HG03439 (cell line): ENCODE measurements around the gene PGM2L1.
"Not testable (repeated sequence)": the region's sequence is repeated elsewhere in the genome, so short reads cannot be mapped to it uniquely, and the experiment has no call there.

Experiments
- ATAC-seq: cut with Tn5 transposase; IDR thresholded peaks from one replicate; pipeline ENCODE4 v1.9.1; 2021; ENCODE audit warnings: mild to moderate bottlenecking, moderate library complexity; ENCODE audit not compliant: unreplicated experiment

PGM2L1 gene

DNA sequence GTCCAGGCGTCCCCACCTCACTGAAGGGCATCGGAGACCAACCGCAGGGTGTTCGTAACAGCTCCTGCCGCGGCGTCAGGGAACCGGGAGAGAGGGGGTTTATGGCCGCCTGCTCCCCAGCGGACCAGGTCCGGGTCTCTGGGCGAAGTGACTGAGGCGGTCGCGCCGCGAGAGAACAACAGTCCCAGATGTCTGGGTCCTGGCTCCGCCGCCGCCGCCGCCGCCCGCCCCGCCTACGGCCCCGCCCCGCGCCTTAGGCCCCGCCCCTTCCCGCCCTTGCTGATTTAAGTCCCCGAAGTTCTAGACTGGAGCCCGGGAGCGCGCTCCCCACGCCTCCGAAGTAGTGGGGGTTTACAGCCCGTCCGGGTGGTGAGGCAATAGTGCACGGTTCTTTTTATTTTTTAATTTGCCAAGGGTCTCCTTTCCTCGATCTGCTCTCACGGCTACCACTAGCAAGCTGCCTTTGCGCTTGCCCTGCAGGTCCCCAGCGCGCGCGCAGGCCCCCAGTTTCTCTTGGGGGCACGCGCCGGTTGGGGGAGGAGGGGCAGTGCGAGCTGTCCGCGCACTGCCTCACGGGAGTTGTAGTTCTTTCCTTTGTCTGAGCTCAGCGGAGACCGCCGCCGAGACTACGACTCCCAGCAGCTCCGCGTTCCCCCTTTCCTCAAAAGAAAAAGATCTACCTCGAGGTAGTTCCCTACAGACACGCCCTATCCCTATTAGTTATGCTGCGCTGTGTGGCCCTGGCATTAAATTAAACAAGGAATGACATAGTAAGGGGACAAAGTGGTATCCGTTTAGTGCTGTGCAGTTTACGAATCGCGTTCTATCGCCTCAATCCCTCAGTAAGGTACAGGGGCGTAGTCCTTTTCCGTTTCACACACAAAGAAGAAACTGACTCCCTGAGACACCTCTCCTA is at the start of gene PGM2L1:
Gene PGM2L1, minus strand, starts transcription at position 190 of the 916 bp plus-strand sequence. CDS start 272 bp downstream, outside the sequence.
- ATAC-seq = peak; percentile 96

DNA sequence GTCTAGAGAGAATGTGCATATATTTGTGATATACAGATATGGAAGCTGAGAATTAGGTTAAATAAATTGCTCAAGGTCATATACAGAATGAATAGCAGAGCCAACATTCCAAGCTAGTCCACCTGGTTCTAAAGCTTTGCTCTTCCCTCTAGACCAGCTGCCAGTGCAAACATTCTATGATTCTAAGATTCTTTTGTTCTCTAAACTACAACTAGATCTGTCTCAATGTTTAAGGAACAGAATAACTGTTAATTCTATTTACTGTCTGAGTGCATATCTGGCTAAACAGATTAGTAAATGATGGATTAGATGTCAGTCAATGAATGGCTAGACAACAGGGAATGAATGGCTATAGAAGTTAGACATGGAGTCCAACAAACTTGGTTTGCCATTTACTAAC is 49.5 kb upstream of the PGM2L1 start:
- ATAC-seq = no peak

DNA sequence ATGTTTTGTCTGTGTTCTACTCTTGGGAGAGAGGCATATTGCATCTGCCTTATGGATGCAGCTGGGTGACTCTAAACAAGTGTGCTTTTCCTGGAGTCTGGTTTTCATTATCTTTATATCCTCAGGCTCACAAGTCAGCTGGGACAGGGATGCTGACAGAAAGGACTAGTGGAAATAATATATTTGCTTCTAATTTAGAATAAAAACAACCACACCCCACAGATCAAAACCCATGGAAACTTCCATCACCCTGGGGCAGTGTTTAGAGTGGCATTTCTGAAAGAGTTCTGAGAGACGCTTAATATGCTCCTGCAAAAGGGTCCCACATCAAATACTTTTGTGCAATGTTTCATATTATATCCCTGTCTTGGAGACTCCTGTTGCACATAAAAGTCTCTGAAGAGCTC is 48.3 kb upstream of the PGM2L1 start:
- ATAC-seq = no peak

DNA sequence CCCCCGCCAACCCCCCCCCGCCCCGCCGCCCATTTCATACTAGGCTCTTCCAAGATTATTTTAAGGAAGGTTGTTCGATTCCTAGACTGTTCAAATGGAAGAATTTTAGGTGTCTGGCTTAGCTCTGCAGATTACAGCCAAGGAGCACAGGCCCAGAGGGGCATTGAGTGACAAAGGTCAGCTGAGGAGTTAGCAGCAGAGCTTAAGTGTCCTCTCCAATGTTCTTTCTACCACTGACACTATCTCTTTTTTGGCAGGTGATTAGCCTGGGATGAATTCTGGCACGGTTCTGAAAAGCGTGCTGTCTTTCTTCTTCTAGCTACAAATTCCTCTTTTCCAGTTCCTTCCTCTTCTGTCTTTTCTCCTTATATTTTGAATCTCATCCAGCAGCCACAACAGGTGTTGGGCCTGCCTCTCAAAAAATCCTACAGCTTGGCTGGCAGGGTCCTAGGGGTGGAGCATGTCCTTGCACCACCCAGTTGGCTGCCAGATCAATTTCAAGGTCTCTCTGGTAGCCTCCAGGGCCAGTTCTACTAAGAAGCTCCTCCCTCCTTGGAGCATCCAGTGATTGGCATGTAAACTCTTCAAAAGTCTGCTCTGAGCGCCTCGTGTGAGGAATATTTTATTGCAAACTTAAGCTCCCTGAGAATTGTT is 46.1 kb upstream of the PGM2L1 start:
- no peak for ATAC-seq

DNA sequence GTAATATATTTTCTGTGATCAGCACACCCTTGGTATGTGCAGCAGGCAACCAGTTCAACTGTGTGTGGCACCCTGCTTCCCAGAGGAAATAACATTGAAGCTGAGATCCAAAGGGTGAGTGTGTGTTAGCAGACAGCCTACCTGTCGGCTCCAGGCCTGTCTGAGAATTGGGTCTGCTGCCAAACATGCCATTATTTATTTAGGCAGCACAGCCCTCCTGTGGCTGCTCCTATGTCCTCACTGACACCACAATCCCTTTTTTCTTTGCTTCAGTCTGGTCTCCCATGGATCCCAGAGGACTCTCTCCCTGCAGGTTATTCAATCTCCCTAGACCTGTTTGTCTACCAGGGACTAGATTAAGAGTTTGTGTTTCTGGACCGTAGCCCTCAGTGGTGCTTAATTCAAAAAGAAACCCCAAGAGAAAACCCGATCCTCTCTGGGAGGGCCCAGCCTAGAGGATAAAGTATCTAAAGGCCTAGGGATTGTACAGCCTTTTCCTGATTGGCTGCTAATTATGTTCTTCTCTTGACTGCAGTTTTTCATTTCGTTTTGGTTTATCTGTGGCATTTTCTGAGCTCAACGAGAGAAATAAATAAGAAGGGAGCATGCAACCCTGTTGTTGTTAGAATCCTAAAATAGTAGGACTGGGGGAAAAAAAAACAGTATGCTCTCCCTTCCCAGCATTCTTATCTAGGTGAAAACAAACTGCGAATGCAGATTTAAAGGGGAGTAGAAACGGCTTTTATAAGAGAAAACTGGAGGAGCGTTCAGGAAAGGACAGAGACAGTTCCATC is 45.0 kb upstream of the PGM2L1 start:
- no peak for ATAC-seq

DNA sequence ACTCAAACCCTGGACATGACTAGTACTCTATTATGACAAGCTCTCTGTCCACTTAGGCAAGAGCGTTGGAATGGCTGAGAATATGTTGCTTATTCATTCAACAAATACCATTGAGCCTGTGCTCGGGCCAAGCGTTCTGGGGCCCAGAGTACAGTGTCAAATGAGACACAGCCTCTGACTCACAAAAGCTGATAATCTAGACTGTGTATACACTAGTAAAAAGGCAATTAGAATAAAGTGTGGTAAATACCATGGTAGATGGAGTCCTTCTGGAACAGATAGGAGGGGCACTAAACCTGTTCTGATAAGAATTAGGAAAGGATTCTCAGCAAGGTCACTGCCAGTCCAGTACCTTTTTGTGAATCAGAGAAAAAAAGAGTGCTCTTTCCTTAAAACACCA is 44.4 kb upstream of the PGM2L1 start:
- ATAC-seq = no peak

DNA sequence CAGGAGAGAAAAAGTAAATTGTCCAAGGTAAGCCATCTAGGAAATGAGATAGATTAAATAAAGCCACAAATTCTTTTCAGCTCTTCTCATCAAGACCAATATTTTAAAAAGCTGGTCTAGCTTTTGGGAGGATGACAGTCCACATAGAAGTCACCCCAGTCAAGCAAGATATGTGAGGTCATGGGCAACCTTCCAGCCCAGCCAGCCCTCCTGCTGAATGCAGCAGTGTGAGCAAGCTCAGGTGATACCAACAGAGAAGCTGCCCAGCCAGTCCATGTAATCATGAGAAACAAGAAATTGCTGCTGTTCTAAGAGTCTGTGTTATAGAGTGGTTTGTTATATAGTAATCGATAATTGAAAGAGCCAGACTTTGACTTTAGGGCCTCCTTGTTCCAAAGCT is 40.4 kb upstream of the PGM2L1 start:
- ATAC-seq = no peak

DNA sequence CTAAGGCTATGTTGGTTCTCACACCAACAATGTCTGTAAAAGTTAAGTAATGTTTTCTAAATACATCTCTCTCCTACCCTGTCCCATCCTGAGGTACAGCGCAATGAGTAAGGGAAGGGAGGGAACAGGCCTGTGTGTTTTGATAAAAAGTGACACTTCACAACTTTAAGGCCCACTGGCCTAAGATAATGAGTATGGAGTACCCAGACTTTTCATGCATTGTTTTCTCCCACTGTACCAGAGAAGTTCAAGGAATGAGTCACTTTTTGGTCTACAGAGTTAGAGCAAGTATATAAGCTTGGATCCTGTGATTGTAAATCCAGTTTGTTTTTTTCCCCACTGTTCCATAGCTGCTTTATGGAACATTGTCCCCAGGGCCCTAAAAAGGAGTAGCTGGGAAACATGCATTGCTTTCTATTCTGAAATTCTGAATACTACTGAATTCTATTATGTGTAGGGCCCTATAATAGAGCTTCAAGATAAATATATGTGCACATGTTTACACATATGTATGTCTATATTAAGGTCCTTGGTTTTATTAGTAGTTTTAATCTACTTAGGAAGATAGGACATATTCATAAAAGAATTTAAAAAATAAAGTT is 39.3 kb upstream of the PGM2L1 start:
- ATAC-seq = no peak

DNA sequence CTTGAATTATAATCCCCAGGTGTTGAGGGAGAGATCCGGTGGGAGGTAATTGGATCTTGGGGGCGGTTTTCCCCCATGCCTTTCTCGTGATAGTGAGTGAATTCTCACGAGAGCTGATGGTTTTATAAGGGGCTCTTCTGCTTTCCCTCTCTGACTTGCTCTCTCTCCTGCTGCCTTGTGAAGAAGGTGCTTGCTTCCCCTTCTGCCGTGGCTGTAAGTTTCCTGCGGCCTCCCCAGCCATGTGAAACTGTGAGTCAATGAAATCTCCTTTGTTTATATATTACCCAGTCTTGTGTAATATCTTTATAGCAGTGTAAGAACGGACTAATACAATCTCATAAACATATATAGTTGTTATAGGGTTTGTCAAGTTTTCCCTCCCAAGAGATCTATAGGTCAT is 36.3 kb upstream of the PGM2L1 start:
- no peak for ATAC-seq

DNA sequence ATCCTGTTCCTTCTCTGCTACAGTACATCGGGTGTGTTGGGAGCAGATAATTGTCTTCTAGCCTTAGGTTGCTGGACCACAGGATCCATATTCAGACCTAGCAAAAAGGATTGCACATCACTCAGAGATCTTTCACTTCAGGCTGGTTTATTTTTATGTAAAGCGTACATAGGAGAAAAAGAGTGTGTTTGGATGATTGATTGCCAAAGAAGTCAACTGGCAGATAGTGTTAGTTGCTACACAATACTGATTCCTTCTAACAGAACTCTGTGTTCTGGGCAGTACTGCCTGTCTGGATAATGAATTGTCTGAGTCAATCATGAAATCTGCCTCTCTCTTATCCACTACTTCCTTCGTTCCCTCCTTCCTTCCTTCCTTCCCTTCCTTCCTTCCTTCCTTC is 31.0 kb upstream of the PGM2L1 start:
- no peak for ATAC-seq

DNA sequence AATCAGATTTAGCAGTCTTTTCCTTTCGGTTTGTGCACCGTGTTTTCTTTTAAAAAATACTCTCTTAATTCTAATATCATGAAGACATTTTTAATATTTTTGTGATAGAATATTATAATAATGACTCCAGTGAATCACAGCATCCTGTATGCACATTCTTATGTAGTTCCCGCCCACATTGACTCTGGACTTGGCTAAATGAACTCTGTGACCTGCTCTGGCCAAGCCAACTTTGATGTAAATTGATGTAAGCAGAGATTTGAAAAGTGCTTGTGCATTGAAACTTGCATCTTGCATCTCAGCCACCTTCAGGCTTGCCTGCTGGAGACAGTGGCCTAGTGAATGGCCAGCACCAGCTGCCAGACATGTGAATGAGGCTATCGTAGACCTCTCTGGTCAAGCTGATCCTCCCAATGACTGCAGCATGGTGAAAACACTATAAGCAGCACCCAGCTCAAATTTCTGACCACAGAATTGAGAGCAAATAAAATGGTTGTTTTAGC is 29.2 kb upstream of the PGM2L1 start:
- no peak for ATAC-seq

DNA sequence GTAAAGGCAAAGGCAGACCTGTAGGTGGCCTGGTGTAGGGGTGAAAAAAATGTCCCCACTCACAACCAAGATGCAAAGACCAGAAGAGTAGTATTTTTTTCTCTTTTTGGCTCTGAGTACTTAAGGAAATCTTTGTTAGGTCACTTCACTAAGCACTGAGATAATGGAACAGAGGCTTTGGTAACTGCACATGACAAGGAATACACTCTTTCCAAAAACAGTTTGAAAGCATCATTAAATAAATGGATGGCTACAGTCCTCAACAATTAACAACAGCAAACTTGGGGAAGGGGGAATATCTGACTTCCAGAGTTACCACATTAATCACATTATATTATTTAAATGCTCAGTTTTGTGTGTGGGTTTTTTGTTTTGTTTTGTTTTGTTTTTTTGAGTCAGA is 26.9 kb upstream of the PGM2L1 start:
- ATAC-seq = no peak

DNA sequence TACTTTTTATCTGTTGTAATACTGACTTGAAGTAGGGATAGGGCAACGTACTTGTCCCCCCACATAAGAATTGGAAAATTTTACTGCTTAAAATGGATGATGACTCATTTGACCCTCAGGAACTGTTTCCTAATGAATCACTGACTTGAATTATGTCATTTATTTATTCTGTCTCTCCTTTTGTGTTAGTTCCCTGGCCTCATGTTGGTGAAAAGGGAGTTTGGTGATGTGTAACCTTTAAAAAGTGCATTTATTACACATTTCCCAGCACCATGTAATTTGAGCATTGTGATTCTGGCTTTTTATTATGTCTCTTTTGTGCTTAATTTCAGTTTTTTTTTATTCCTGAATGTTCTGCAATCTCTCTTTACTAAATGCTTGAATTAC is 20.3 kb upstream of the PGM2L1 start:
- ATAC-seq = no peak

DNA sequence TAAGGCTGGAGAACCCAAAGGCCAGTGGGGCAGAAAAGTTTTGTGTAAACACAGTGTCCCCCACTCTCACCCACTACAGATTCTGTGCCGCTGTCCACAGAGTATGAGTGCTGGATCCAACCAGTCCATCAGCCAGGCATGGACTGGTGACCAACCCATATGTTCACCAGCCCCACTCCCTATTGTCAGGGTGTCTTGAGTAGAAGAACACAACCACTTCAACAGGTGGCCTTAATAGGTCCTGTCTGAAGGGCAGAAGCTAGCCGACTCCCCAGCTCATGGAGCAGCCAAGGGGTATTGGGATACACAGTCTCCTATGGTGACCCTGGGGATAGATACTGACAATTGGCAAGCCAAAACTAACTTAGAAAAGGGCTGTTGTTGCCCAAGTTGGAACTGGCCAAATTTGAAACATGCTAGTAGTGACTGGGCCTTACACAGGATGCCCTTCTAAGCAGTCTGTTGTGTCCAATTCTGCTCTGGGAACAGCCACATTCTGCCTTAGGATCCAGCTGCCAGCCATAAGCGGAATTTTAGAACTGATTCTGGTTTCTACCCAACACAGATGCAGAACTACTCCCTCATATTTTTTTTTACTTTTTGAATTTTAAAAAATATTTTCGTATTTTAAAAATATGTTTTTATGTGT is 19.8 kb upstream of the PGM2L1 start:
- ATAC-seq = no peak

DNA sequence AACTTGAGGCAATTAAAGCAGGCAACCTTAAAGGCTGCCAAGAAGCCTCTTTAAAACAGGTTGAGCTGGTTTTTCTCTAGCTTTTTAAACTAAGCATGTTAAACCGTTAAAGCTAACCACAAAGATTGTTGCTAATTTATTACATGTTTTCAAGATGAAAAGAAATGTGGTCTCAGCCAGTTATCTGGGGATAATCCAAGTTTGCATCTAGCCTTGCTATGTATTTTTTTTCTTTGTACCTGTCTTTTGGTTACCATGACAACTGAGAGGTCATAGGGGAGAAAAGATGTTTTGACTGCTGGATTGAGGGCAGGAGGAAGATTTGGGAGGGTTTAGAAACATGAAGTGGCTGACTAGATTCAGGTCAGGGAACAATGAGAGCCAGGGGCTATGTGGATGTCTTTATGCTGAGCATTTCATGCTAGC is 19.2 kb upstream of the PGM2L1 start:
- ATAC-seq = no peak

DNA sequence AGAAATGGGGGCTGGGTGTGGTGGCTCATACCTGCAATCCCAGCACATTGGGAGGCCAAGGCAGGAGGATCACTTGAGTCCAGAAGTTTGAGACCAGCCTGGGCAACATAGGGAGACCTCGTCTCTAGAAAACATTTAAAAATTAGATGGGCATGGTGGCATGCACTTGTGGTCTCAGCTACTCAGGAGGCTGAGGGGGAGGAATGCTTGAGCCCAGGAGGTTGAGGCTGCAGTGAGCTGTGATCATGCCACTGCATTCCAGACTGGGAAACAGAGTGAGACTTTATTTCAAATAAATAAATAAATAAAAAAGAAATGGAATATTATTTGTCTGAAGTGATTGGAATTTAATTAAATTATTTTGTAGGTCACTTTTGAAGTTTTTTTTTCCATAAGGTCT is 18.7 kb upstream of the PGM2L1 start:
- ATAC-seq = not testable (repeated sequence)

DNA sequence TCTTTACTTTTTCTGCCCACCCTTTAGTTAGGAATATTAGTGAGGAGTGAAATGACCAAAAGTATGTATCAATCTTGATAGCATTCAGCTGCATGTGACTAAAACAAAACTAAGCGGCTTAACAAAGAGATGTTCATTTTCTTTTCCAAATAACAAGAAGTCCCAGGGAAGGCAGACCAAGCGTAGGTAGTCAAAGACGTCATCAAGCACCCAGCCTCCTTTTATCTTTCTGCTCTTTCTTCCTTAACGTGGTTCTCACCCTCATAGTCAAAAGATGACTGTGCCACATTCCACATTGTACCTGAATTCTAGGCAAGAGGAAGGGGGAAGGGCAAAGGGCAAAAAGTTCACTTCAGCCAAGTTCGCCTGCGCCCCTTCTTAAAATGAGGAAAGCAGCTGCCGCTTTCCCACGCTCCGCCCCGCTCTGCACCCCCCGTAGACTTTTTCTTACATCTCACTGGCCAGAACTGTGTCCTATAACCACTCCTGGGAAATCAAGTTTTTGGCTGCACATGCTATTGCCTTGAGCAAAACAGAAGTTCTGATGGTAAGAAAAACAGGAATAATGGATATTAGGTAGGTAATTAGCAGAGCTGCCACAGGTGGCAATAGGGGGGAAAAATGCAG is 14.6 kb upstream of the PGM2L1 start:
- ATAC-seq = no peak

DNA sequence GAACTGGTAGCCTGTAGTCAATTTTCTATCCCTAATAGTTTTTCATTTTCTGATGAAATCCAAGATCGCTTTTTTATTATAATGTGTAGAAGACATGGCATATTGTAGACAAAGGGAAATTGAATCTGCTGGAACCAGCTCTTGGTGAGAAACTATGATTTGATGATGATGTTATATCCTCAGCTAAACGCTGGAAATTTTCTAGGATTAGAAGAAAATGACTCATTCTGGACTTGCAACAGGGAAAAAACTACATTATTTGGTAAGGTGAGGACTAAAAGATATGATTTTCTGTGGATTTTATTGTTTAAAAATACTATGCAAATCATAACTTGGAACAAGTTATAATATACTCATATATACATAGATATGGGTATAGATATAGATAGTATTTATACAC is 14.1 kb upstream of the PGM2L1 start:
- no peak for ATAC-seq

DNA sequence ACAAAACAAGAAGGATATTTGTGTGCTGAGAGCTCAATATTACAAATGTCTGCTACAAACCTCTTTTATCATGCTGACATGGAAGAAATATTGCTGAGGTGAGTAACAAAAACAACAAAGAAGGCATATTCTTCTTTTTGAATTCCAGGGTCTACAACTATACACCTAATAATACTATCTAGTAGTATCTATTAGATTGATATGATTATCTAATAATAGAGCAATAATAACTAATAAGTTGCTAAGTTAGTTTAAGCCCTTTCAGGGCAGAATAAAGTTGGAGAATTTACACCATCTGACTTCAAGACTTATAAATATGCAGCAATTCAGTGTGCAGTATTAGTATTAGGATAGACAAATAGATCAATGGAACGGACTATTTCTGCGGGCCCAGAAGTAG is 11.4 kb upstream of the PGM2L1 start:
- no peak for ATAC-seq
